ENCODE measurements around the gene KAT6B.

The KAT6B gene

GRCh38 chr10:74977072-74977471 is 150.7 kb downstream of the KAT6B start:
- DNase-seq (ENCODE audit: low read depth): no peak
- no peak overlapping the region for H3K4me3 ChIP-seq (ENCODE audit: control insufficient read depth, low read depth, low read length)
- no peak for TF ChIP-seq CTCF (IDR thresholded peaks at IDR 0.05; ENCODE audit: control insufficient read depth, insufficient read depth, low read depth, low read length, missing control alignments)

- no peak for DNase-seq (ENCODE audit: low read depth)
- TF ChIP-seq CTCF (IDR thresholded peaks at IDR 0.05; ENCODE audit: control insufficient read depth, insufficient read depth, low read depth, low read length, missing control alignments): no peak
- H3K4me3 ChIP-seq (ENCODE audit: control insufficient read depth, low read depth, low read length): no peak overlapping the region
These were observed 151.8 kb downstream of the KAT6B start for GRCh38 chr10:74977913-74978847.

GRCh38 chr10:74981831-74982633 is 155.6 kb downstream of the KAT6B start:
- no peak overlapping the region for H3K4me3 ChIP-seq (ENCODE audit: control insufficient read depth, low read depth, low read length)
- DNase-seq (ENCODE audit: low read depth): no peak
- TF ChIP-seq CTCF (IDR thresholded peaks at IDR 0.05; ENCODE audit: control insufficient read depth, insufficient read depth, low read depth, low read length, missing control alignments): no peak

- no peak for DNase-seq (ENCODE audit: low read depth)
- H3K4me3 ChIP-seq (ENCODE audit: control insufficient read depth, low read depth, low read length): no peak overlapping the region
- no peak for TF ChIP-seq CTCF (IDR thresholded peaks at IDR 0.05; ENCODE audit: control insufficient read depth, insufficient read depth, low read depth, low read length, missing control alignments)
These were observed 156.2 kb downstream of the KAT6B start for GRCh38 chr10:74982634-74982982.

- no peak overlapping the region for H3K4me3 ChIP-seq (ENCODE audit: control insufficient read depth, low read depth, low read length)
- no peak for TF ChIP-seq CTCF (IDR thresholded peaks at IDR 0.05; ENCODE audit: control insufficient read depth, insufficient read depth, low read depth, low read length, missing control alignments)
- DNase-seq (ENCODE audit: low read depth): no peak
These were observed 157.0 kb downstream of the KAT6B start for GRCh38 chr10:74983383-74983782.

GRCh38 chr10:74987339-74988053 is 161.1 kb downstream of the KAT6B start:
- no peak for TF ChIP-seq CTCF (IDR thresholded peaks at IDR 0.05; ENCODE audit: control insufficient read depth, insufficient read depth, low read depth, low read length, missing control alignments)
- DNase-seq (ENCODE audit: low read depth): no peak

More at GRCh38 chr10:74987339-74988053, 161.1 kb downstream of the KAT6B start:
- no peak overlapping the region for H3K4me3 ChIP-seq (ENCODE audit: control insufficient read depth, low read depth, low read length)
